ENCODE data around the gene LRRC23.
A peak's percentile ranks its signal among the peaks of the same experiment; 100 is the strongest.
"Not testable (repeated sequence)": the region's sequence is repeated elsewhere in the genome, so short reads cannot be mapped to it uniquely, and the experiment has no call there.

Gene LRRC23

DNA sequence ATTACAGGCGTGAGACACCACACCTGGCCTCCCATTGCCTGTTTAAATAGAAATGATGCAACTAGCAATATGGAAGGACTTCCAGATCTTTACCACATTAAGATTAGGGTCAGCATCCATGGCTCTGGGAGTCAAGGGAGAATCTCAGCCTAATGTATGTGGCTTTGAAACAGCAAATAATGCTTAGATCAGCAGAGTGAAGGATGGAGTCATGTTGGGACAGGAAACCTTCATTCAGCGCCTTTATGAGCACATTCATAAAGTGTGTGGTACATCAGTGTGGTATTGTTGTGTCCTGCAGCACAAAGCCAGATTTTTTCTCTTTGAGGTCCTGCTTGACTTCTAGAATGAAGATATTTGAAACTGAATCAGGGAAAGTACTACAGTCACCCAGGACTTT, 16.3 kb upstream of the LRRC23 start:
- no peak for TF ChIP-seq CTCF (IDR thresholded peaks at IDR 0.05)
- H3K4me3 ChIP-seq: no peak overlapping the region
- no peak for DNase-seq (ENCODE audit: low spot score)
- no peak overlapping the region for H3K27ac ChIP-seq

DNA sequence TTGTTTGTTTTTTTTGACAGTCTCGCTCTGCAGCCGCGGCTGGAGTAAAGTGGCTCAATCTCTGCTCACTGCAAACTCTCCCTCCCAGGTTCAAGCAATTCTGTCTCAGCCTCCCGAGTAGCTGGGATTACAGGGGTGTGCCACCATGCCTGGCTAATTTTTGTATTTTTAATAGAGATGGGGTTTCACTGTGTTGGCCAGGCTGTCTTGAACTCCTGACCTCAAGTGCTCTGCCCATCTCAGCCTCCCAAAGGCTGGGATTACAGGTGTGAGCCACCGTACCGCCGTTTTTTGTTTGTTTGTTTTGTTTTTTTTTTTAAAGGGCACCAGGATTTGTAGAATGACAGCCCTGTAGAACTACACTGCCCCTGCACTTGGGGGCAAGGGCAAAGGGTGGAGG, 15.8 kb upstream of the LRRC23 start:
- not testable (repeated sequence) for H3K4me3 ChIP-seq; H3K27ac ChIP-seq; DNase-seq (ENCODE audit: low spot score)

GRCh38 chr12:6889775-6890573, 14.6 kb upstream of the LRRC23 start:
- DNase-seq (ENCODE audit: low spot score); H3K4me3 ChIP-seq: not testable (repeated sequence)
- H3K27ac ChIP-seq: peak overlapping the region; percentile 88 to 90

DNA sequence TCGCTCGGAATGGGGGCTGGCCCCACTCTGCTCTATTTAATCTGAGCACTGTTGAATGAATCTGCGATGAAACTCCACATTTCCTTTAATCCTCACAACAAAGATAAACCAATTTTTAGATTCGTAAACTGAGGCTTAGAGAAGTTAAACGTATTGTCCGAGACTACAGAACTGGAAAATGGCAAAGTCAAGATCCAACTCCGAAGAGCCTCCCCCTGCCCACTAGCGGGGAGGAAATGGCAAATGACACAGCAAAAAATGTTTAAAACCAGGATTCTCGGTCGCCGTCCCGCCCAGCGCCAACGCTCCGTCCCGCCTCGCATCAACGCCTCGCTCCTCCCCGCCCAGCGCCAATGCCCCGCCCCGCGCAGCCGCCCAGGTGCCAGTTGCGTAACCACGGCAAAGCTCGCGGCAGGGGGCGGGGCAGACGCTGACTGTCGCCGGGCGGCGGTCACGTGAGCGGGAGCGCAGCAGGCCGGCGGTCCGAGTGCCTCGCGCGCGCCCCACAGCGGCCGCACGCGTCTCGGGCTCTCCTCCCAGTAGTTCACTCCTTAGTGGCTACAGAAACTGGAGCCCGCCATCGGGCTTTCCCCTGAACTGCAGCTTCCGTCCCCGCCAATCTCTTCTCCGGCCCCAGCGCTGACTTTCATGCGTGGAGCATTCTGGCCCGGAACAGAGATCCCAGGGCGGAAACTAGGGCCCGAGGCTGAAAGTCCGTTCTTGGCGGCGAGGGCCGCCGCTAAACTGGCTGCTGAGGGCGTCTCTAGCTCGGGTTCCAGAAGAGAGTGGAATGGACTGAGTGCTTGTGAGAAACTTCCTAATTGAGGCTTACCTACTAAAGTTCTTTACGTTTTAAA, 13.6 kb upstream of the LRRC23 start:
- Histone ChIP-seq H3K27ac (peak overlapping the region; percentile 88 to 90), H3K4me3 (peak overlapping the region; percentile 70)
- TF ChIP-seq CTCF (IDR thresholded peaks at IDR 0.05): peak; percentile 83
- peak; percentile 97 for DNase-seq (ENCODE audit: low spot score)

DNA sequence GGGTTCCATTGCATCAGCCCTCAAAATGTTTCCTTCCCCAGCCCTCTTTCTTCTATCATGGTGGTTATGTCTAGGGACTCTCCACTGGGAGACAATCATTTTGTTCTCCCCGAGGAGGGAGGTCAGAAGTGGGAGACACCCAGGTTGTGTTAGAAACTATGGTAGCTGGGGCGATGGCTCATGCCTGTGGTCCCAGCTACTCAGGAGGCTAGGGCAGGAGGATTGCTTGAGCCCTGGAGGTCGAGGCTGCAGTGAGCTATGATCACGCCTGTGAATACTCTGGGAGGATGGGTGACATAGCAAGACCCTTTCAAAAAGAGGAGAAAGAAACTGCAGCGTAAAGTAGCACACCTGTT, 13.0 kb upstream of the LRRC23 start:
- peak overlapping the region; percentile 88 to 90 for H3K27ac ChIP-seq
- DNase-seq (ENCODE audit: low spot score): no peak

GRCh38 chr12:6892683-6893082, 11.9 kb upstream of the LRRC23 start:
- not testable (repeated sequence) for DNase-seq (ENCODE audit: low spot score); H3K27ac ChIP-seq; H3K4me3 ChIP-seq

More for the DNA sequence above, 13.0 kb upstream of the LRRC23 start:
- H3K4me3 ChIP-seq: peak overlapping the region; percentile 70
- TF ChIP-seq CTCF (IDR thresholded peaks at IDR 0.05): no peak

GRCh38 chr12:6894321-6894720, 10.3 kb upstream of the LRRC23 start:
- TF ChIP-seq CTCF (IDR thresholded peaks at IDR 0.05): no peak
- no peak overlapping the region for H3K4me3 ChIP-seq
- DNase-seq (ENCODE audit: low spot score): no peak
- no peak overlapping the region for H3K27ac ChIP-seq

GRCh38 chr12:6896846-6897435, 7.7 kb upstream of the LRRC23 start:
- DNase-seq (ENCODE audit: low spot score): no peak
- Histone ChIP-seq H3K27ac (no peak overlapping the region), H3K4me3 (no peak overlapping the region)
- TF ChIP-seq CTCF (IDR thresholded peaks at IDR 0.05): no peak
